WTC11 (cell line): ENCODE measurements around the gene COL4A1. TPM values are rescaled to one million over a fixed set of nuclear protein-coding genes. Genes with fewer than 3 reads are reported as not detected.

Experiments used
- ATAC-seq: fragments of 200-7000 bp; cut with Tn5 transposase; 2 replicates; pipeline ENCODE4 v1.10.0; 2021; ENCODE audit warnings: mild to moderate bottlenecking, moderate library complexity
- CTCF ChIA-PET: fragments of 300-600 bp; sonication (Branson Sonifier 250); formaldehyde crosslinking; loops from one replicate; lab custom pipeline; 2021; ENCODE audit warnings: antibody characterized with exemption; lab: Charles Lee
- POLR2A ChIA-PET: fragments of 350-600 bp; sonication (Branson Sonifier 250); formaldehyde crosslinking; loops from one replicate; lab custom pipeline; 2021; ENCODE audit warnings: antibody characterized with exemption; lab: Charles Lee
- DNase-seq: peaks from one replicate; pipeline ENCODE4 v3.0.0; 2021; ENCODE audit warnings: low spot score
- H3K27ac Mint-ChIP-seq: 2 replicates; pipeline ENCODE4 v1.8.0; 2021; ENCODE audit warnings: mixed read lengths
- H3K27me3 Mint-ChIP-seq: 2 replicates; pipeline ENCODE4 v1.8.0; 2021; ENCODE audit warnings: low read depth, mild to moderate bottlenecking, moderate library complexity, mixed read lengths
- H3K36me3 Mint-ChIP-seq: 2 replicates; pipeline ENCODE4 v1.8.0; 2021; ENCODE audit warnings: mixed read lengths
- H3K4me1 Mint-ChIP-seq: 2 replicates; pipeline ENCODE4 v1.8.0; 2022; ENCODE audit warnings: mixed read lengths
- H3K4me3 Mint-ChIP-seq: 2 replicates; pipeline ENCODE4 v1.8.0; 2021; ENCODE audit warnings: mild to moderate bottlenecking, moderate library complexity, mixed read lengths
- H3K9me3 Mint-ChIP-seq: 2 replicates; pipeline ENCODE4 v1.8.0; 2021; ENCODE audit warnings: mixed read lengths
- CDX4 ChIP-seq: fragments of 250-450 bp; sonication (Bioruptor Pico); IDR thresholded peaks from 2 replicates; pipeline ENCODE4 v1.9.0; 2021; ENCODE audit warnings: moderate library complexity, mild to moderate bottlenecking, inconsistent platforms, borderline replicate concordance
- EMX1 ChIP-seq: fragments of 250-450 bp; sonication (Bioruptor Pico); IDR thresholded peaks from 2 replicates; pipeline ENCODE4 v1.8.0; 2021; ENCODE audit warnings: mild to moderate bottlenecking
- ERG ChIP-seq: fragments of 250-450 bp; sonication (Bioruptor Pico); IDR thresholded peaks from 2 replicates; pipeline ENCODE4 v1.8.0; 2021; ENCODE audit warnings: mild to moderate bottlenecking
- ETV6 ChIP-seq: sonication (generic); formaldehyde crosslinking; IDR thresholded peaks from 2 replicates; pipeline ENCODE4 v1.8.1; 2022; ENCODE audit warnings: mild to moderate bottlenecking, missing genetic modification reagents
- FOXP4 ChIP-seq: sonication (generic); formaldehyde crosslinking; IDR thresholded peaks from 2 replicates; pipeline ENCODE4 v1.8.0; 2022; ENCODE audit warnings: mild to moderate bottlenecking, missing genetic modification reagents
- HMGXB4 ChIP-seq: sonication (generic); formaldehyde crosslinking; IDR thresholded peaks from 2 replicates; pipeline ENCODE4 v1.8.1; 2023; ENCODE audit warnings: mild to moderate bottlenecking, moderate library complexity, missing genetic modification reagents
- IRF1 ChIP-seq: sonication (generic); formaldehyde crosslinking; IDR thresholded peaks from 2 replicates; pipeline ENCODE4 v1.8.0; 2023; ENCODE audit warnings: missing genetic modification reagents
- NR1H2 ChIP-seq: sonication (generic); formaldehyde crosslinking; IDR thresholded peaks from 2 replicates; pipeline ENCODE4 v1.9.0; 2021; ENCODE audit warnings: mild to moderate bottlenecking, moderate library complexity, missing genetic modification reagents
- NR2C2 ChIP-seq: sonication (generic); formaldehyde crosslinking; IDR thresholded peaks from 2 replicates; pipeline ENCODE4 v1.8.0; 2022; ENCODE audit warnings: mild to moderate bottlenecking, missing genetic modification reagents
- OVOL2 ChIP-seq: fragments of 250-450 bp; sonication (Bioruptor Pico); IDR thresholded peaks from 2 replicates; pipeline ENCODE4 v1.9.0; 2021; ENCODE audit warnings: mild to moderate bottlenecking, borderline replicate concordance
- RORB ChIP-seq: fragments of 250-450 bp; sonication (Bioruptor Pico); IDR thresholded peaks from 2 replicates; pipeline ENCODE4 v1.9.0; 2021; ENCODE audit warnings: mild to moderate bottlenecking
- STAT6 ChIP-seq: sonication (generic); formaldehyde crosslinking; conservative IDR thresholded peaks from 2 replicates; pipeline ENCODE4 v1.8.1; 2023; ENCODE audit warnings: mild to moderate bottlenecking, low read depth, missing genetic modification reagents, moderate library complexity
- USF1 ChIP-seq: sonication (generic); formaldehyde crosslinking; IDR thresholded peaks from 2 replicates; pipeline ENCODE4 v1.8.0; 2022; ENCODE audit warnings: mild to moderate bottlenecking, missing genetic modification reagents
- ZMAT4 ChIP-seq: fragments of 250-450 bp; sonication (Bioruptor Pico); IDR thresholded peaks from 2 replicates; pipeline ENCODE4 v1.9.0; 2021; ENCODE audit warnings: mild to moderate bottlenecking
- ZNF121 ChIP-seq: sonication (generic); formaldehyde crosslinking; IDR thresholded peaks from 2 replicates; pipeline ENCODE4 v1.8.0; 2023; ENCODE audit warnings: missing genetic modification reagents
- ZNF263 ChIP-seq: sonication (generic); formaldehyde crosslinking; IDR thresholded peaks from 2 replicates; pipeline ENCODE4 v1.8.1; 2022; ENCODE audit warnings: low read depth, mild to moderate bottlenecking, moderate library complexity, missing genetic modification reagents
- ZNF281 ChIP-seq: sonication (generic); formaldehyde crosslinking; IDR thresholded peaks from 2 replicates; pipeline ENCODE4 v1.8.0; 2023; ENCODE audit warnings: mild to moderate bottlenecking, missing genetic modification reagents
- total RNA-seq: library from RNA; stranded (reverse); gene quantifications from 3 replicates; pipeline ENCODE4 v1.2.3, GENCODE V29; 2021

The COL4A1 gene
- total RNA-seq, 1 experiment from 2014 or later, result 89.6 TPM

- no peak for TF ChIP-seq OVOL2 (CRISPR knock-in tag)
- TF ChIP-seq, all 79 proteins: peak for 0
- ATAC-seq (no peak), DNase-seq (no peak)
- H3K27me3 Mint-ChIP-seq, result no peaks in the 10 kb centered on the region
- CTCF ChIA-PET, result interaction anchor here (1.0 to 3.2 kb wide), 2 partner anchors 13 kb away, joined by 3 to 13 read pairs; no protein-coding TSS in a partner anchor
- no peaks in the 10 kb centered on the region for H3K9me3 Mint-ChIP-seq
- H3K27ac Mint-ChIP-seq, result no peak overlapping the region
- no peaks in the 10 kb centered on the region for H3K36me3 Mint-ChIP-seq
- POLR2A ChIA-PET, result no interaction called here
- H3K4me3 Mint-ChIP-seq, result no peak overlapping the region
- peaks cover 13% of the 10 kb centered on the region for H3K4me1 Mint-ChIP-seq
Observed at GRCh38 chr13:110233951-110234280, 73.0 kb downstream of the COL4A1 start.

GRCh38 chr13:110233181-110233950 is 73.6 kb downstream of the COL4A1 start:
- no peak for DNase-seq
- Mint-ChIP-seq H3K4me3 (no peak overlapping the region), H3K27ac (no peak overlapping the region), H3K27me3 (no peaks in the 10 kb centered on the region), H3K4me1 (peaks cover 18% of the 10 kb centered on the region), H3K9me3 (no peaks in the 10 kb centered on the region), H3K36me3 (no peaks in the 10 kb centered on the region)
- ChIA-PET CTCF (interaction anchor here (0.6 to 3.2 kb wide), 3 partner anchors 11 to 14 kb away, joined by 3 to 13 read pairs (median 3); no protein-coding TSS in a partner anchor), POLR2A (interaction anchor here (0.7 kb wide), 1 partner anchor 14 kb away, joined by 3 read pairs; no protein-coding TSS in a partner anchor)
- no peak for ATAC-seq
- no peak for TF ChIP-seq NR2C2
- no peak for TF ChIP-seq HMGXB4
- no peak for TF ChIP-seq ZNF263 (CRISPR knock-in tag)
- TF ChIP-seq ERG (CRISPR knock-in tag), result no peak
- no peak for TF ChIP-seq ZNF281
- no peak for TF ChIP-seq USF1 (CRISPR knock-in tag)
- TF ChIP-seq EMX1, result no peak
- TF ChIP-seq ETV6 (CRISPR knock-in tag), result no peak
- no peak for TF ChIP-seq FOXP4 (CRISPR knock-in tag)
- TF ChIP-seq ZMAT4, result no peak
- TF ChIP-seq RORB (CRISPR knock-in tag), result no peak
- TF ChIP-seq NR1H2 (CRISPR knock-in tag), result no peak
- TF ChIP-seq IRF1 (CRISPR knock-in tag), result no peak
- no peak for TF ChIP-seq ZNF121
- no peak for TF ChIP-seq CDX4 (CRISPR knock-in tag)
- no peak for TF ChIP-seq STAT6
